ENCODE results near the gene EIF4EBP2. TPM values are rescaled to one million over a fixed set of nuclear protein-coding genes. Genes with fewer than 3 reads are reported as not detected.

The EIF4EBP2 gene
- total and polyA plus RNA-seq, 2 donors (not counting 3 experiments of a cell fraction or from before 2014, with no cell fraction given) = 18.2 to 47.0 TPM

- no peaks in the 10 kb centered on the region for H3K9me1 ChIP-seq (replicated peaks; ENCODE audit: control insufficient read depth, extremely low read depth, insufficient read depth, low read length)
- BruUV-seq (replicated peaks) = no TSS peak
- FAIRE-seq = no peak
- ChIA-PET POLR2A (no interaction called here), CTCF (no interaction called here)
- no peak for DNase-seq (ENCODE audit: low read depth, low spot score)
- no peak for TF ChIP-seq MYC (IDR thresholded peaks at IDR 0.05; ENCODE audit: low read depth, low read length)
- no peak for TF ChIP-seq POLR2AphosphoS5 (IDR thresholded peaks at IDR 0.05; ENCODE audit: insufficient read depth, low read depth, low read length)
- TF ChIP-seq GATA2 (IDR thresholded peaks at IDR 0.05; ENCODE audit: insufficient read depth, insufficient read length, low read depth, low read length) = no peak
- no peak for TF ChIP-seq FOS (IDR thresholded peaks at IDR 0.05; ENCODE audit: borderline replicate concordance, insufficient read depth, low read length)
- no peak for TF ChIP-seq MAX (IDR thresholded peaks at IDR 0.05; ENCODE audit: insufficient read depth, insufficient read length)
- TF ChIP-seq CTCF (IDR thresholded peaks at IDR 0.05; ENCODE audit: extremely low read depth in 1 of 2, insufficient read depth in 1 of 2, low read depth in 1 of 2, low read length in 2 of 2) = no peak
- no peak for TF ChIP-seq POLR2A (IDR thresholded peaks at IDR 0.05; ENCODE audit: low read depth, low read length)
- TF ChIP-seq EZH2 (IDR thresholded peaks at IDR 0.05; ENCODE audit: borderline replicate concordance, low read depth, low read length, severe bottlenecking) = no peak
- no peak for TF ChIP-seq JUN (IDR thresholded peaks at IDR 0.05; ENCODE audit: borderline replicate concordance, insufficient read depth, insufficient read length, low read depth)
- dilution Hi-C loops (cut with MboI; ENCODE audit: extremely low pct_ligation_motif_present, low sequenced_read_pairs) (no loop called here), intact Hi-C loops (cut with micrococcal nuclease) (loop anchor here (10.0 kb wide), 1 partner anchor 418 kb away; the partner anchor contains the start of gene PCBD1)
- H3K79me2 ChIP-seq (ENCODE audit: control insufficient read depth, insufficient read depth, low read length) = no peaks in the 10 kb centered on the region
- H3K4me1 ChIP-seq (ENCODE audit: control insufficient read depth, extremely low read depth, insufficient read depth, low read length) = no peaks in the 10 kb centered on the region
- no peaks in the 10 kb centered on the region for H3K9me3 ChIP-seq (replicated peaks; ENCODE audit: control insufficient read depth, insufficient read depth, low read length)
- no peaks in the 10 kb centered on the region for H3K36me3 ChIP-seq (ENCODE audit: control insufficient read depth in 2 of 2, extremely low read depth in 1 of 2, insufficient read depth in 2 of 2, low read length in 2 of 2)
- no peaks in the 10 kb centered on the region for H4K20me1 ChIP-seq (replicated peaks; ENCODE audit: control insufficient read depth, extremely low read depth, insufficient read depth, low read length)
- H2AFZ ChIP-seq (ENCODE audit: low read depth, low read length) = no peak overlapping the region
- H3K4me2 ChIP-seq (ENCODE audit: insufficient read depth, low read length) = no peak overlapping the region
- no peak overlapping the region for H3K27ac ChIP-seq (ENCODE audit: insufficient read depth, low read depth, low read length)
- H3K4me3 ChIP-seq (replicated peaks in 1 of 3; ENCODE audit: insufficient read depth in 1 of 3, low read depth in 1 of 3, low read length in 3 of 3) = no peak overlapping the region
- no peak overlapping the region for H3K9ac ChIP-seq (replicated peaks; ENCODE audit: extremely low read depth, insufficient read depth, low read length)
- no peaks in the 10 kb centered on the region for H3K27me3 ChIP-seq (ENCODE audit: control insufficient read depth in 2 of 2, insufficient read depth in 2 of 2, low read length in 2 of 2)
Observed at GRCh38 chr10:70466951-70467350, 63.0 kb downstream of the EIF4EBP2 start.

All from endothelial cell of umbilical vein (primary cell).